ENCODE results near the gene IL11RA. TPM values are rescaled to one million over a fixed set of nuclear protein-coding genes. Genes with fewer than 3 reads are reported as not detected.

IL11RA gene
- total and polyA plus RNA-seq, 2 experiments from 2014 or later, result 44.1 to 52.3 TPM

DNA sequence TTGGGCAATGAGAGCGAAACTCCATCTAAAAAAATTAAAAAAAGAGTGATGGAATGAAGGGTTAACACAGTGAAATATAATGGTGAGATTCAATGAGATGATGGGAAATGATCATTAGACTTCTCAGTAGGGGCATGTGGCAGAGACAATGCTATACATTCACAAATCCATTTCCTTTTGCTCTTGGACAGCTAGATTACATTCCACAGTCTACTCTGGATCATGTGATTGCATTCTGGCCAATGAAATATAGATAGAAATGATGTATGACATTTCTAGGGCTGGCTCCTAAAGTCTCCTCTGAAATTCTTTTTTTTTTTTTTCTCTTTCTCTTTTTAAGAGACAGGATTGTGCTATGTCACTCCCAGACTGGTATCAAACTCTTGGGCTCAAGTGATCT is 9.3 kb upstream of the IL11RA start:
- Histone ChIP-seq H4K20me1 (ENCODE audit: insufficient read depth) (no peaks in the 10 kb centered on the region), H3K27me3 (replicated peaks; ENCODE audit: insufficient read depth) (no peaks in the 10 kb centered on the region), H2AFZ (no peak overlapping the region), H3K9me3 (ENCODE audit: low read depth) (no peaks in the 10 kb centered on the region), H3K9ac (no peak overlapping the region), H3K79me2 (ENCODE audit: insufficient read depth) (peaks cover 7% of the 10 kb centered on the region), H3K4me3 (no peak overlapping the region), H3K4me2 (ENCODE audit: unreplicated experiment) (no peak overlapping the region), H3K27ac (no peak overlapping the region), H3K36me3 (ENCODE audit: low read depth) (no peaks in the 10 kb centered on the region), H3F3A (ENCODE audit: insufficient read depth) (0 out of 2 replicates have a peak, but pooled peaks cover 4% of the 10 kb centered on the region), H3K4me1 (ENCODE audit: insufficient read depth) (peaks cover 13% of the 10 kb centered on the region), H3K9me2 (ENCODE audit: insufficient read depth) (no peaks in the 10 kb centered on the region)
- WGBS, 2 experiments (ENCODE audit: low coverage in 1 of 2, low lambda C conversion rate in 2 of 2, missing lambda C conversion rate in 2 of 2), result 94% methylated on average over 1 of the region's 1 CpG
- DNase-seq, result no peak
- TF ChIP-seq EZH2phosphoT487 (IDR thresholded peaks at IDR 0.05; ENCODE audit: insufficient read depth, low read depth) (no peak), EZH2 (IDR thresholded peaks at IDR 0.05; ENCODE audit: insufficient read depth, poor library complexity, severe bottlenecking) (no peak)
- in situ Hi-C loops (cut with MboI), result no loop called here

- Histone ChIP-seq H2AFZ (no peak overlapping the region), H3K27me3 (replicated peaks; ENCODE audit: insufficient read depth) (no peaks in the 10 kb centered on the region), H3K9me2 (ENCODE audit: insufficient read depth) (no peaks in the 10 kb centered on the region), H3K36me3 (ENCODE audit: low read depth) (no peaks in the 10 kb centered on the region), H3K4me3 (no peak overlapping the region), H3F3A (ENCODE audit: insufficient read depth) (0 out of 2 replicates have a peak, but pooled peaks cover 4% of the 10 kb centered on the region), H3K9me3 (ENCODE audit: low read depth) (no peaks in the 10 kb centered on the region), H3K27ac (no peak overlapping the region), H3K79me2 (ENCODE audit: insufficient read depth) (peaks cover 15% of the 10 kb centered on the region), H4K20me1 (ENCODE audit: insufficient read depth) (no peaks in the 10 kb centered on the region), H3K4me1 (ENCODE audit: insufficient read depth) (peaks cover 12% of the 10 kb centered on the region), H3K4me2 (ENCODE audit: unreplicated experiment) (no peak overlapping the region), H3K9ac (no peak overlapping the region)
- in situ Hi-C loops (cut with MboI), result no loop called here
- DNase-seq, result no peak
- TF ChIP-seq EZH2 (IDR thresholded peaks at IDR 0.05; ENCODE audit: insufficient read depth, poor library complexity, severe bottlenecking) (no peak), EZH2phosphoT487 (IDR thresholded peaks at IDR 0.05; ENCODE audit: insufficient read depth, low read depth) (no peak)
Observed at GRCh38 chr9:34644766-34645314, 7.1 kb upstream of the IL11RA start.

DNA sequence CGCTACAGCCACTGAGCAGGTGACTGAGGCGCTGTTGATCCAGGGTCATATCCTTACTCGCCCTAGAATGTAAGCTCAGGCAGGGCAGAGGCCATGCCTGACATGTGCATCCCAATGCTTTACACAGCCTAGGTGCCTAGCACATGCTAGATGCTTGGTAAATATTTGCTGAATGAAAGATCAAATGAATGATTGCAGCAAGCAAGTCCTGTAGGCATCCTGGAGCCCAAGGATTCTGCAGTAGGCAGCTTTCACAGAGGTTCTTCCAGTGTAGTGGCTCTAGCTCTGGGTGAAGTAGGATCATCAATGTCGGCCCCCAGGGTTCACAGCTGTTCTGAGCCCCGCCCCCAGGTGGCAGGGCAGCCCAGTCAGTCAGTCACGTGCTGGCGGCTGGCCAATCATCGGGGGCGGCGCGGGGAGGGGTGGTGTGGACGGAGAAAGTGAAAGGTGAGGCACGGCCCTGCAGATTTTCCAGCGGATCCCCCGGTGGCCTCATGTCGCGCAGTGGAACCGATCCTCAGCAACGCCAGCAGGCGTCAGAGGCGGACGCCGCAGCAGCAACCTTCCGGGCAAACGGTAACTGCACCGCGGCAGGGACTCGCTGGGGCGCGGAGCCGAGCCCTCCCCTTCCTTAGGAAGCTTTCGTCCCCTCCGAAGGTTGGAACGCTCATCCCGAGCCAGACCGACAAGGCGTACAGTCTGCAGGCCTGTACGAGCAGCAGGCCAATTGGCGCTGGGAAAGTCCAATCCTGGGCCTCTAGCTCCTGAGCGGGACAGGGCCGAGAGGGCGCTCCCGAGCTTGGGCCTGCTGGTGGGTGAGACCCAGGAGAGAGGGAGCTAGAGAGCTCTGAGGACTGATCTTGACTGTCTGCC is 5.5 kb upstream of the IL11RA start, which contains the start of gene GALT:
Gene GALT, plus strand, starts transcription at position 465 of the 873 bp plus-strand sequence. Its CDS starts 30 bp downstream, at position 495.
- Histone ChIP-seq H3K9me2 (ENCODE audit: insufficient read depth) (no peaks in the 10 kb centered on the region), H3F3A (ENCODE audit: insufficient read depth) (peaks cover 13% of the 10 kb centered on the region; the same call in 1 of the 2 replicates), H3K79me2 (ENCODE audit: insufficient read depth) (peaks cover 15% of the 10 kb centered on the region), H3K4me2 (ENCODE audit: unreplicated experiment) (peak within 1 kb of the TSS; percentile 80), H3K4me3 (peak within 1 kb of the TSS; percentile 78), H4K20me1 (ENCODE audit: insufficient read depth) (no peaks in the 10 kb centered on the region), H3K9ac (peak within 1 kb of the TSS; percentile 85), H3K27ac (peak within 1 kb of the TSS; percentile 74), H3K27me3 (replicated peaks; ENCODE audit: insufficient read depth) (no peaks in the 10 kb centered on the region), H3K36me3 (ENCODE audit: low read depth) (no peaks in the 10 kb centered on the region), H3K4me1 (ENCODE audit: insufficient read depth) (peaks cover 16% of the 10 kb centered on the region), H2AFZ (peak within 1 kb of the TSS; percentile 95), H3K9me3 (ENCODE audit: low read depth) (no peaks in the 10 kb centered on the region)
- WGBS, 2 experiments (ENCODE audit: low coverage in 1 of 2, low lambda C conversion rate in 2 of 2, missing lambda C conversion rate in 2 of 2), result 5% methylated on average over 32 to 43 of the region's 43 CpGs
- TF ChIP-seq EZH2phosphoT487 (IDR thresholded peaks at IDR 0.05; ENCODE audit: insufficient read depth, low read depth) (no peak), EZH2 (IDR thresholded peaks at IDR 0.05; ENCODE audit: insufficient read depth, poor library complexity, severe bottlenecking) (no peak)
- DNase-seq, result peak; percentile 89
- in situ Hi-C loops (cut with MboI), result no loop called here

- no peak for TF ChIP-seq EZH2phosphoT487 (IDR thresholded peaks at IDR 0.05; ENCODE audit: insufficient read depth, low read depth)
- TF ChIP-seq EZH2 (IDR thresholded peaks at IDR 0.05; ENCODE audit: insufficient read depth, poor library complexity, severe bottlenecking), result no peak
- Histone ChIP-seq H3K4me3 (peak overlapping the region; percentile 78), H3K9me2 (ENCODE audit: insufficient read depth) (no peaks in the 10 kb centered on the region), H3K36me3 (ENCODE audit: low read depth) (no peaks in the 10 kb centered on the region), H3K79me2 (ENCODE audit: insufficient read depth) (peaks cover 15% of the 10 kb centered on the region), H3K27ac (peak overlapping the region; percentile 74), H2AFZ (peak overlapping the region; percentile 95), H3F3A (ENCODE audit: insufficient read depth) (peaks cover 13% of the 10 kb centered on the region; the same call in 1 of the 2 replicates), H3K27me3 (replicated peaks; ENCODE audit: insufficient read depth) (no peaks in the 10 kb centered on the region), H4K20me1 (ENCODE audit: insufficient read depth) (no peaks in the 10 kb centered on the region), H3K4me2 (ENCODE audit: unreplicated experiment) (peak overlapping the region; percentile 80), H3K9me3 (ENCODE audit: low read depth) (no peaks in the 10 kb centered on the region), H3K4me1 (ENCODE audit: insufficient read depth) (peaks cover 20% of the 10 kb centered on the region), H3K9ac (peak overlapping the region; percentile 85)
- in situ Hi-C loops (cut with MboI), result no loop called here
- no peak for DNase-seq
- WGBS, 2 experiments (ENCODE audit: low coverage in 1 of 2, low lambda C conversion rate in 2 of 2, missing lambda C conversion rate in 2 of 2), result 0 to 2% methylated on average over 7 to 8 of the region's 8 CpGs
Observed at GRCh38 chr9:34647084-34647403, 4.9 kb upstream of the IL11RA start.
